ENCODE results near the gene CTTNBP2NL.

- TF ChIP-seq CTCF (IDR thresholded peaks at IDR 0.05) (no peak), POLR2A (IDR thresholded peaks at IDR 0.05; ENCODE audit: low read length) (no peak)
Measured at GRCh38 chr1:112386731-112387346, 9.2 kb upstream of the CTTNBP2NL start.
